ENCODE results near the gene ADRM1.

ADRM1 gene

GRCh38 chr20:62325172-62325905 is 22.5 kb downstream of the ADRM1 start:
- TF ChIP-seq, protein P1, sequence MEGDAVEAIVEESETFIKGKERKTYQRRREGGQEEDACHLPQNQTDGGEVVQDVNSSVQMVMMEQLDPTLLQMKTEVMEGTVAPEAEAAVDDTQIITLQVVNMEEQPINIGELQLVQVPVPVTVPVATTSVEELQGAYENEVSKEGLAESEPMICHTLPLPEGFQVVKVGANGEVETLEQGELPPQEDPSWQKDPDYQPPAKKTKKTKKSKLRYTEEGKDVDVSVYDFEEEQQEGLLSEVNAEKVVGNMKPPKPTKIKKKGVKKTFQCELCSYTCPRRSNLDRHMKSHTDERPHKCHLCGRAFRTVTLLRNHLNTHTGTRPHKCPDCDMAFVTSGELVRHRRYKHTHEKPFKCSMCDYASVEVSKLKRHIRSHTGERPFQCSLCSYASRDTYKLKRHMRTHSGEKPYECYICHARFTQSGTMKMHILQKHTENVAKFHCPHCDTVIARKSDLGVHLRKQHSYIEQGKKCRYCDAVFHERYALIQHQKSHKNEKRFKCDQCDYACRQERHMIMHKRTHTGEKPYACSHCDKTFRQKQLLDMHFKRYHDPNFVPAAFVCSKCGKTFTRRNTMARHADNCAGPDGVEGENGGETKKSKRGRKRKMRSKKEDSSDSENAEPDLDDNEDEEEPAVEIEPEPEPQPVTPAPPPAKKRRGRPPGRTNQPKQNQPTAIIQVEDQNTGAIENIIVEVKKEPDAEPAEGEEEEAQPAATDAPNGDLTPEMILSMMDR (conservative IDR thresholded peaks at IDR 0.05; ENCODE audit: low read depth, low read length): no peak
- no peak for DNase-seq (ENCODE audit: low read depth)
- H3K4me3 ChIP-seq (ENCODE audit: low read depth, low read length): no peak overlapping the region

DNA sequence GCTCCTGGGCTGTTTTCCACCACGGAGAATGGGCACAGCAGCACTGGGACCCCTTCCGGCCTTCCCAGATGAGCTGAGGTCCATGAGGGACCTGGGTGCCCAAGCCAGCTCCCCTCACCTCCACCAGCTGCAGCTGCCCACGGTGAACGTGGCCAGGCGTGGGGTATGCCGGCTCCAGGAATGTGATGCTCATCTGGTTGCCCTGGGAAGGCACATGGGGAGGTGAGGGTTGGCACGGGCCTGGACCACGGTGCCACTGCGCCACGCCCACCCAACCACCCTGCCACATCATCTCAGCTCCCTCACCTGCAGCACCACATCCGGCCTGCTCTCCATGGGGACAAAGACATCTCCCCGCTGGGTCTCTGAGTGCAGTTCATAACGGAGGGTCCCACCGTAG is 23.8 kb downstream of the ADRM1 start:
- H3K4me3 ChIP-seq (ENCODE audit: low read depth, low read length): no peak overlapping the region
- no peak for DNase-seq (ENCODE audit: low read depth)
- TF ChIP-seq, protein P1 (conservative IDR thresholded peaks at IDR 0.05; ENCODE audit: low read depth, low read length): no peak

DNA sequence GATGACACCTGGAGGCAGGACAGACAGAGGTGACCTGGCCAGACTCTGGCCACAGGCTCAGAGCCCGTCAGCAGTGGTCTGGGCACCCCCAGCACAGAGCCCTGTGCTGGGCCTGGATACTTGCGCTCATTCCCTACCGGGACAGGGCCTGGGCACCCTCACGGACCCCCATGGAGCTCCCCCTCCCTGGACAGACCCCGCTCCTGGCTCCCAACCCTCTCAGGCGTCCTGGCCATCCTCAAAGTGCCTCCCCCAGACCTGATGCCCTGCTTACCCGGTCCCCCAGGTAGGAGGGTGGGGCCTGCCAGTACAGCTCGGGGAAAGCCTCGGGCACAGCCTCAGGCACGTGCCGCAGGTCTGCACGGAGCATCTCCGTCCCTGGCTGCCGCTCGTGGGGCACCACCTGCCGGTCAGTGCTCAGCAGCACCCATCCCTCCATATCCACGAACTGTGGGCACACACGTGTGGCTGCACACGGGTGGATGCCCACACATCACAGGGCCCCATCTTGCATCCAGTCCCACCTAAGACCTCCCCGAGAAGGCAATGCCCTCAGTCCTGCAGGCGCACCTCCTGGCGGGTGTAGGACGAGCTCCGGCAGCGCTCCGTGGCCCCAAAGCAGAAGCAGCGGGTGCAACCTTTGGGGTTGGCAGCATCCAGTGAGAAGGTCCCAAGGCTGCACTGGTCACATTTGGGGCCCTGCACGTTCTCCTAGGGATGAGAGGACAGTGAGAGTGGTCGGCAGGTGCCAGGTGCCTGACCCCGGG is 24.3 kb downstream of the ADRM1 start:
- TF ChIP-seq, protein P1 (conservative IDR thresholded peaks at IDR 0.05; ENCODE audit: low read depth, low read length): no peak
- DNase-seq (ENCODE audit: low read depth): no peak
- H3K4me3 ChIP-seq (ENCODE audit: low read depth, low read length): no peak overlapping the region

DNA sequence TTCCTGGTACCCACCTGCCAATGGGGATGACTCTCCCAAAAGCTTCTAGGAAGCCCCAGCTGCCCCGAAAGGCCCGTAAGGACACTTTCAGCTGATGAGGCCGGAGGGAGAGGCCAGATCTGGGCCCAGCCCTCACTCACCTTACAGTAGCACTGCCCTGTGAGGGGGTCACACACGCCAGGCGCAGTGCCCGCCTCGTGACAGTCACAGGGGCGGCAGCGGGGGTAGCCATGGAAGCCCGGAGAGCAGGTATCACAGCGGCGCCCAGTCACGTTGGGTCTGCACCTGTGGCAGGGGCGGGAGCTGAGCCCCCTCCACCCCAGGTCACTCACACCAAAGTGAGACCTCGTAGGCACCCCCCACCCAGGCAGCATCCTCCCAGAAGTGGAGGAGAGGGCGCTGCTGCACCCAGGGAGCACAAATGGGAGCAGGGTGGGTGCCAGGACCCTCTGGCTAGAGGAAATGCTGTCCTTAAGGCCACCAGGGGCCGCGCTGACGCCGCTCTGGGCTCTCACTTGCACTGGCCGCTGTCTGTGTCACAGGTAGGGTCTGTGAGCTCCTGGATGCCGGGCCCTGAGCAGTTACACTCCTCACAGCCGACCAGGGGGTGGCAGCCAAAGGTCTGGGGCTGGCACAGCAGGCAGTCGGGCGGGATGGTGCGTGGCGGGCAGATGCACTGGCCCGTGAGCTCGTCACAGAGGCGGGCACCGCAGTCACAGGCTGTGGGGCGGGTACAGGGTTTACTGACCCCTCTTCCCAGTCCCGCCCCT is 25.1 kb downstream of the ADRM1 start:
- no peak for DNase-seq (ENCODE audit: low read depth)
- H3K4me3 ChIP-seq (ENCODE audit: low read depth, low read length): no peak overlapping the region
- TF ChIP-seq, protein P1 (conservative IDR thresholded peaks at IDR 0.05; ENCODE audit: low read depth, low read length): no peak

DNA sequence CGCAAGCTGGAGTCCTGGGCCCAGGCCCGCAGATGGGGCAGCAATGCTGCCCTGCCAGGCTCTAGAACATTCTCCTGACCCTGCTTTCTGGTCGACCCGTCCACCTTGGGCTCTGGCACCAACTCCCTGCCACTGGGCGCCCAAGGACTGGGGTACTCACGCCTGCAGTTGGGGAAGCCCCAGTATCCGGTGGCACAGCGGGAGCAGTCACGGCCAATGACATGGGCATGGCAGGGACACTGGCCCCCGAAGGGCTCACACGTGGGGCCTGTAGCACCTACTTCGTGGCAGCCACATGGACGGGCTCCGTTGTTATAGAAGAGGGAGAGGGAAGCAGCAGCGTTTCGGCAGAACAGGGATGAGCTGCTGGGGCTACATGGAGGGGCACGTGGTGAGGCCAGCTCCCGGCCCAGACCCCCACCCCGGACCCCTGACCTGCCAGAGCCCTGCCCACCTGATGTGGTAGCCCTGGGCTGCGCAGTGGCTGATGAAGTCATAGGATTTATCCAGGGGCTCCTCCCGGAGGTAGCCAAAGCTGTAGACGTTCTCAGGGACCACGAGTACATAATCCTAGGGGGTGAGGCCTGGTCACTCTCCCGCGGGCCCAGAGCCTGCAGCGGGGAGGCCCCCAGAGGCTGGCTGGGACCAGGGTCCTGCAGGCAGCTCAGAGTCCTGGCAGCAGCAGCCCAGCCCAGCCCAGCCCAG is 26.0 kb downstream of the ADRM1 start:
- TF ChIP-seq, protein P1 (conservative IDR thresholded peaks at IDR 0.05; ENCODE audit: low read depth, low read length): no peak
- H3K4me3 ChIP-seq (ENCODE audit: low read depth, low read length): no peak overlapping the region
- DNase-seq (ENCODE audit: low read depth): no peak
